H9 (cell line): ENCODE data around the gene YTHDC1. TPM values are rescaled to one million over a fixed set of nuclear protein-coding genes. Genes with fewer than 3 reads are reported as not detected.

ENCODE experiments used
- DNase-seq: peaks from one replicate; pipeline ENCODE4 v3.0.0-alpha.2; 2017
- H2AFZ ChIP-seq: one replicate; pipeline ENCODE4 v1.6.1; 2013; ENCODE audit warnings: mild to moderate bottlenecking, low read length, control low read depth, moderate library complexity
- H2AK5ac ChIP-seq: 2 replicates; pipeline ENCODE4 v1.6.1; 2013; ENCODE audit warnings: low read length, control low read depth, mixed read lengths; ENCODE audit not compliant: insufficient read length
- H2BK120ac ChIP-seq: one replicate; pipeline ENCODE4 v1.6.1; 2013; ENCODE audit warnings: low read depth, mild to moderate bottlenecking, low read length, control low read depth, inconsistent platforms; ENCODE audit not compliant: poor library complexity, severe bottlenecking
- H2BK12ac ChIP-seq: 2 replicates; pipeline ENCODE4 v1.6.1; 2013; ENCODE audit warnings: low read length, control low read depth, mixed read lengths, low read depth; ENCODE audit not compliant: insufficient read length
- H2BK15ac ChIP-seq: 2 replicates; pipeline ENCODE4 v1.6.1; 2013; ENCODE audit warnings: low read depth, low read length, control low read depth
- H2BK20ac ChIP-seq: one replicate; pipeline ENCODE4 v1.6.1; 2013; ENCODE audit warnings: low read depth, mild to moderate bottlenecking, low read length, control low read depth, inconsistent platforms; ENCODE audit not compliant: poor library complexity, severe bottlenecking
- H2BK5ac ChIP-seq: 2 replicates; pipeline ENCODE4 v1.6.1; 2013; ENCODE audit warnings: low read length, control low read depth, mixed read lengths; ENCODE audit not compliant: insufficient read length
- H3K14ac ChIP-seq: 2 replicates; pipeline ENCODE4 v1.6.1; 2013; ENCODE audit warnings: low read length, control low read depth; ENCODE audit not compliant: insufficient read depth
- H3K18ac ChIP-seq: 2 replicates; pipeline ENCODE4 v1.6.1; 2013; ENCODE audit warnings: low read depth, mild to moderate bottlenecking, mixed read lengths, low read length, control low read depth; ENCODE audit not compliant: insufficient read length
- H3K23ac ChIP-seq: 2 replicates; pipeline ENCODE4 v1.6.1; 2013; ENCODE audit warnings: low read length, control low read depth, mixed read lengths, low read depth; ENCODE audit not compliant: insufficient read length
- H3K23me2 ChIP-seq: 2 replicates; pipeline ENCODE4 v1.6.1; 2013; ENCODE audit warnings: low read depth, mild to moderate bottlenecking, mixed read lengths, low read length, control low read depth; ENCODE audit not compliant: insufficient read length, poor library complexity, severe bottlenecking
- H3K27ac ChIP-seq: 2 replicates; pipeline ENCODE4 v1.5.1; 2013; ENCODE audit warnings: low read length, control low read depth, mixed read lengths, low read depth; ENCODE audit not compliant: insufficient read length
- H3K27me3 ChIP-seq: 2 replicates; pipeline ENCODE4 v1.6.1; 2013; ENCODE audit warnings: low read length, control low read depth, inconsistent platforms; ENCODE audit not compliant: insufficient read depth
- H3K4ac ChIP-seq: 2 replicates; pipeline ENCODE4 v1.6.1; 2013; ENCODE audit warnings: low read depth, mild to moderate bottlenecking, control low read depth, inconsistent platforms, low read length, moderate library complexity
- H3K4me1 ChIP-seq: 2 replicates; pipeline ENCODE4 v1.6.1; 2013; ENCODE audit warnings: low read length, control low read depth, inconsistent platforms; ENCODE audit not compliant: insufficient read depth
- H3K4me2 ChIP-seq: 2 replicates; pipeline ENCODE4 v1.6.1; 2013; ENCODE audit warnings: low read length, control low read depth, mixed read lengths; ENCODE audit not compliant: insufficient read length, insufficient read depth
- H3K56ac ChIP-seq: 2 replicates; pipeline ENCODE4 v1.6.1; 2013; ENCODE audit warnings: low read depth, mild to moderate bottlenecking, mixed read lengths, low read length, control low read depth; ENCODE audit not compliant: insufficient read length
- H3K79me1 ChIP-seq: 2 replicates; pipeline ENCODE4 v1.6.1; 2013; ENCODE audit warnings: low read depth, mild to moderate bottlenecking, moderate library complexity, low read length, control low read depth, inconsistent platforms; ENCODE audit not compliant: insufficient read depth, poor library complexity, severe bottlenecking
- H3K79me2 ChIP-seq: 2 replicates; pipeline ENCODE4 v1.6.1; 2013; ENCODE audit warnings: low read length, control low read depth, inconsistent platforms; ENCODE audit not compliant: insufficient read depth
- H3K9ac ChIP-seq: 2 replicates; pipeline ENCODE4 v1.6.1; 2013; ENCODE audit warnings: low read length, control low read depth, mixed read lengths; ENCODE audit not compliant: insufficient read length; ENCODE audit errors: extremely low read depth
- H3K9me3 ChIP-seq: one replicate; pipeline ENCODE4 v1.6.1; 2013; ENCODE audit warnings: low read depth, low read length, inconsistent platforms; ENCODE audit not compliant: control insufficient read depth
- H3T11ph ChIP-seq: one replicate; pipeline ENCODE4 v1.6.1; 2013; ENCODE audit warnings: mild to moderate bottlenecking, low read length, control low read depth, inconsistent platforms
- H4K20me1 ChIP-seq: one replicate; pipeline ENCODE4 v1.6.1; 2013; ENCODE audit not compliant: control insufficient read depth, insufficient read length, insufficient read depth
- H4K5ac ChIP-seq: 2 replicates; pipeline ENCODE4 v1.6.1; 2013; ENCODE audit warnings: low read depth, mild to moderate bottlenecking, mixed read lengths, low read length, control low read depth; ENCODE audit not compliant: insufficient read length
- H4K8ac ChIP-seq: replicated peaks from 2 replicates; pipeline ENCODE4 v1.6.1; 2013; ENCODE audit warnings: low read length, control low read depth, mixed read lengths, low read depth; ENCODE audit not compliant: insufficient read length
- H4K91ac ChIP-seq: 2 replicates; pipeline ENCODE4 v1.6.1; 2013; ENCODE audit warnings: low read depth, mild to moderate bottlenecking, moderate library complexity, mixed read lengths, low read length, control low read depth; ENCODE audit not compliant: insufficient read length
- H3K27ac Mint-ChIP-seq, 3 experiments: 2 replicates in 2 of 3; 3 replicates in 1 of 3; pipeline ENCODE4 v1.8.0; 2020 to 2021; ENCODE audit warnings: mixed read lengths in 3 of 3, mild to moderate bottlenecking in 1 of 3, moderate library complexity in 1 of 3
- H3K27me3 Mint-ChIP-seq: 2 replicates; pipeline ENCODE4 v1.8.0; 2021; ENCODE audit warnings: low read depth, mild to moderate bottlenecking, moderate library complexity, mixed read lengths
- H3K36me3 Mint-ChIP-seq, 3 experiments: 2 replicates in 2 of 3; 3 replicates in 1 of 3; pipeline ENCODE4 v1.8.0; 2020 to 2021; ENCODE audit warnings: low read depth in 3 of 3, mixed read lengths in 3 of 3; ENCODE audit not compliant: insufficient read depth in 1 of 3
- H3K4me1 Mint-ChIP-seq, 2 experiments: 2 replicates each; pipeline ENCODE4 v1.8.0; 2020; ENCODE audit warnings: mixed read lengths in 2 of 2
- H3K4me3 Mint-ChIP-seq, 2 experiments: 2 replicates in 1 of 2; 3 replicates in 1 of 2; pipeline ENCODE4 v1.8.0; 2020 to 2021; ENCODE audit warnings: mild to moderate bottlenecking in 2 of 2, mixed read lengths in 2 of 2, moderate library complexity in 1 of 2
- H3K9me3 Mint-ChIP-seq, 2 experiments: 2 replicates in 1 of 2; 3 replicates in 1 of 2; pipeline ENCODE4 v1.8.0; 2020; ENCODE audit warnings: mild to moderate bottlenecking in 2 of 2, mixed read lengths in 2 of 2, moderate library complexity in 1 of 2
- CTCF ChIP-seq: fragments of 200-600 bp; sonication (generic); conservative IDR thresholded peaks from 3 replicates; pipeline ENCODE4 v1.8.0; 2021; ENCODE audit warnings: antibody characterized with exemption, mild to moderate bottlenecking
- WGBS: extraction: QIAGEN DNeasy Blood & Tissue Kit; methylation state at CpG from one replicate; pipeline ENCODE4 v1.1.7; 2013; ENCODE audit warnings: missing lambda C conversion rate, low lambda C conversion rate, mixed read lengths; ENCODE audit not compliant: insufficient read length; ENCODE audit errors: extremely low coverage; 5-methylcytosine and 5-hydroxymethylcytosine counted together
- total RNA-seq: library from RNA; stranded (reverse); gene quantifications from 2 replicates; pipeline ENCODE4 v1.2.1, GENCODE V29; 2021

Gene YTHDC1
- total RNA-seq, 1 experiment from 2014 or later: 158 TPM

- Histone ChIP-seq H2BK15ac (no peak overlapping the region), H3T11ph (no peak overlapping the region), H3K56ac (no peak overlapping the region), H3K4ac (no peak overlapping the region), H2AK5ac (no peak overlapping the region), H3K4me2 (no peak overlapping the region), H3K79me1 (no peaks in the 10 kb centered on the region), H3K18ac (no peak overlapping the region), H3K23ac (no peak overlapping the region), H2AFZ (no peak overlapping the region), H3K23me2 (no peaks in the 10 kb centered on the region), H3K9ac (no peak overlapping the region), H4K20me1 (no peaks in the 10 kb centered on the region), H3K14ac (no peak overlapping the region), H2BK20ac (no peak overlapping the region), H3K79me2 (peaks cover 18% of the 10 kb centered on the region; the same call in 1 of the 2 replicates), H3K27ac (no peak overlapping the region), H4K91ac (no peak overlapping the region), H3K27me3 (no peaks in the 10 kb centered on the region), H2BK5ac (no peak overlapping the region), H2BK12ac (no peak overlapping the region), H3K4me1 (no peaks in the 10 kb centered on the region; the same call in 1 of the 2 replicates), H2BK120ac (no peak overlapping the region), H4K5ac (no peak overlapping the region), H4K8ac (no peak overlapping the region), H3K9me3 (no peaks in the 10 kb centered on the region)
- no peak overlapping the region for H3K27ac Mint-ChIP-seq
- WGBS: no CpG with 5 or more reads among the region's 3 CpGs
- H3K27me3 Mint-ChIP-seq: no peaks in the 10 kb centered on the region
- peaks cover 24 to 43% (median 41%) of the 10 kb centered on the region in 3 experiments for H3K36me3 Mint-ChIP-seq
- H3K4me1 Mint-ChIP-seq: peaks cover 22 to 36% of the 10 kb centered on the region in 2 experiments
- no peak for TF ChIP-seq CTCF
- H3K9me3 Mint-ChIP-seq: no peaks in the 10 kb centered on the region
- DNase-seq: no peak
- no peak overlapping the region for H3K4me3 Mint-ChIP-seq
Measured at GRCh38 chr4:68338625-68339024, 11.3 kb downstream of the YTHDC1 start.
